GM21528 (cell line): ENCODE results near the gene RNF187.
"Not testable (repeated sequence)": the region's sequence is repeated elsewhere in the genome, so short reads cannot be mapped to it uniquely, and the experiment has no call there.

Experiments used
- ATAC-seq: cut with Tn5 transposase; IDR thresholded peaks from one replicate; pipeline ENCODE4 v1.9.1; 2021; ENCODE audit warnings: mild to moderate bottlenecking, moderate library complexity; ENCODE audit not compliant: unreplicated experiment, low FRiP score

Gene RNF187

DNA sequence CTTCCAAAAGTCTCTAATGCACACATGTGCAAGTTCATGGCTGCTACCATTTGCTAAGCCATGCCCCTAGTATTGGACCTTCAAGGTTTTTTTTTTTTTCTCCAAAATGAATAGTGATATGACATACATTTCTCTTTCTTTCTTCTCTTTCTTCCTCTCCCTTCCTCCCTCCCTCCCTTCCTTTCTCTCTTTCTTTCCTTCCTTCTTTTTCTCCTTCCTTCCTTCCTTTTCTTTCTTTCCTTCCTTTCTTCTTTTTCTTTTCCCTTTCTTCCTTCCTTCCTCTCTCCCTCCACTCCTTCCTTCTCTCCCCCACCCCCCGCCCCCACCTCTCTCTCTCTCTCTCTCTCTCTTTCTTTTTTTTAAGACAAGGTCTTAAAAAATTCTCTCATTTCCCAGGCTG is 3.4 kb upstream of the RNF187 start:
- ATAC-seq = no peak

DNA sequence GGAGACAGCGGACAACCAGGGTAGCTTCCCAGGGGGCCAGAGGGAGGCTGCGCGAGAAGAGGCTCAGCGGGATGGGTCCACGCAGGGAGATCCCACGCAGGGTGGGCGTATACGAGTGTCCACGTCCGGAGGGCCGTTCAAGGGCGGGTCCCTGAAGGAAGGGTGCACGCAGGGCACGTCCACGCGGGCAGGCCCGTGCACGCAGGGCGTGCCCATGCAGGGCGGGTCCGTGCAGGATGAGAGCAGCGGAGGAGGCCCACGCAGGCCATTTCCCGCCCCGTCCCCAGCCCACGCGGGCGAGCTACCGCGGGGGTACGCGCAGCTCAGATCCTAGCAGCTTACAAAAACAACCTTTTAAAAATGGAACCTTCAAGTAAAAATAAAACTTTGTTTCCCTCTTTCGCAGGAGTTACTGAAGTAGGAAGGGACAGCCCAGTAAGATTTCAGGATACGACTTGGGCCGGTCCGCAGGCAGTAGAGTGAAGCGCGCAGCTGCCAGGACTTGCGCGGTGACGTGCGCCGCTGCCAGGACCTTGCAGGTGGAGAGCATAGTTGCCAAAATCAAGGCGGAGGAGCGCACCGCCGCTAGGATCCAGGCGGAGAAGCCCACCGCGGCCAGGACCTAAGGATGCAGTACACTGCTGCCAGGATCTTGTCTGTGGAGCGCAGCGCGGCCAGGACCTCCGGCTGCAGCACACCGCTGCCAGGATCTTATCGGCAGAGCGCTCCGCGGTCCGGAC is 416 bp upstream of the RNF187 start:
- peak; percentile 69 for ATAC-seq

GRCh38 chr1:228488125-228488817 is 1.1 kb downstream of the RNF187 start:
- ATAC-seq = no peak

DNA sequence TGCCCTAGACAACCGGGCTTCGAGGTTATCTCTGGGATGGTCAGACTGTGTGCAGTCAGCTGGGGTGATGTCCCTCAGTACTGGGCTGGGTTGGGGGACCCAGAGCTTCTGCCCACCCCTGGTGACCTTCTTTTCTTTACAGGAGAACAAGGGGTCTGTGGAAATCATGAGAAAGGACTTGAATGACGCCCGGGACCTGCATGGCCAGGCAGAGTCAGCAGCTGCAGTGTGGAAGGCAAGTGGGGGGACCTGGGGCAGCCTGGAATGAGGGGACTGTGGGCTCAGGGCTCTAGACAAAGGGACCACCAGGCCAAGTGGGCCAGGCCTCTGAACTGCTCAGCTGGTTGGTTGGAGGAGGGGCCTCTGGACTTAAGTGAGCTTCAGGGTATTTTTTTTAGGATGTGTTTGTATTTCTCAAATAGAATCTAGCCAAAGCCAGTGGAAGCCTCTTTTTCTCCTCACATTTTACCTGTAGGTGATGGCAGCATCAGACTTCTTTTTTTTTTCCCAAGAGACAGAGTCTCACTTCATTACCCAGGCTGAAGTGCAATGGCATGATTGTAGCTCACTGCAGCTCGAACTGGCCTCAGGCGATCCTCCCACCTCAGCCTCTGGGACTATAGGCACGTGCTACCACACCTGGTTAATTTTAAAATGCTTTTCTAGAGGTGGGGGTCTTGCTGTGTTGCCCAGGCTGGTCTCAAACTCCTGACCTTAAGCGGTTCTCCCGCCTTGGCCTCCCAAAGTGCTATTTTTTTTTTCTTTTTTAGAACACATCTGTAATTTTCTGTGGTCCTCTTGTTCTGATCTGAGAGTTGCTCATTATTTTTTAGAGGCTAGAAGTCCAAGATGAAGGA is 1.9 kb downstream of the RNF187 start:
- no peak for ATAC-seq

DNA sequence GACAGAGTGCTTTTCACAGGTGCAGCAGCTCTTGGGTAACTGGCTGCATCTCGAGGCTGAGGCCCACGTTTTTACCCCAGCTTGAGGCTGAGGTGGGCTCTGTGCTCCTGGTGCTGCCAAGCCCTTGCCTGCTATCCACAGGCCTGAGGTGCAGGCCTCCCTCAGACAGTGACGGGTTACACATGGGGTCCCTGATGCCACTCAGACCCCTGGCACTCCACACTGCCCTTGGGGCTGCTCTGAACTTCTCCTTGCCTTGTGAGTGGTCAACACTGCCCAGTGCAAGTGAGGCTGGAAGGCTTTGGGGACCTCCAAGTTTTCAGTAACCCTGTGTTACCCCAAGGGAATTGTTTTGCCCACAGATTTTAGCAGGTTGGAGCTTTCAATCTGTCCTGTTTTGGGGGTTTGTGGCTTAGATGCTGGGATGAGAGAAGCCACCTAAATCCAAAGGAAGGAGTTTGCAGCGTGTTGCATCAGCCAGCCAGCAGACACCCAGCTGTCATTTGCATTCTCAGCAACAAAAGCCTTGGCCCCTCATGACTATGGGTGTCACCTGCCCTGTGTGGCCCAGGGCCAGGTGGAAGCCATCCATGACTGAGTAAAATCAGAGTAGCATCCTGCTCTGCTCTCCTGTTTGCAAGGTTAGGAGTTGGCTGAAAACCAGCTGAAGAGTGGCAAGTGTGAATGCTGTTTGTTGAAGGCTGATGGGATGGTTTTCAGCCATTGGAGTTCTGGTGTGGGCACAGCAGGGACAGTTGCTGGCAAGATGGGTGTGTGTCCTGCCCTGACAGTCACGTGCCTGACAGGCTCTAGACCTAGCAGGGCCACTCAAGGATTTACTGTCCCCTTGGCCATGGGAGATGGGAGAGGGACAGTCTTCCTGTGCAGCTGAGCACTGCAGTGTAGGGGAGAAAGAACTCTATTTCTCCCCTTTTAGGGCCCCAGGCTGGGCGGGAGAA is 3.2 kb downstream of the RNF187 start:
- ATAC-seq = no peak

- ATAC-seq = no peak
Measured at GRCh38 chr1:228493141-228494043, 6.2 kb downstream of the RNF187 start.

GRCh38 chr1:228494044-228494353 is 6.8 kb downstream of the RNF187 start:
- ATAC-seq = no peak

DNA sequence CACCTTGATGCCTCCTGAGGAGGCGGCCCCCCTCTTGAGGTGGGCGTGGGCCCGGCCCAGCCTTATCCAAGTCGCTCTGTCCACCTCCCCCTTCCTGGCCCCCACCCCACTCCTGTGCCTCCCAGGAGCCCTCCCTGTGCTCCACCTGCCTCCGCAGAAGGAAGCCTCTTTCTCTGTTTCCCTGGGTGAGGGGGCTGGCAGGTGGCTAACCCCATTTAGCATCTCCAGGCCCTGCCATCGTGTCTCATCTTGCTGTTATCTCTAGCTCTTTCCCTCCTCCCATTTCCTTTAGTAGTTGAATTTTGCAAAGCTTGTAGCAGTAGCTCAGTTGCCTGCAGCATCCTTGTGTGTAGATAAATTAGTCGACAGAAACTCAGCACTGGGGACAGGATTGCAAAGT is 7.2 kb downstream of the RNF187 start:
- no peak for ATAC-seq

DNA sequence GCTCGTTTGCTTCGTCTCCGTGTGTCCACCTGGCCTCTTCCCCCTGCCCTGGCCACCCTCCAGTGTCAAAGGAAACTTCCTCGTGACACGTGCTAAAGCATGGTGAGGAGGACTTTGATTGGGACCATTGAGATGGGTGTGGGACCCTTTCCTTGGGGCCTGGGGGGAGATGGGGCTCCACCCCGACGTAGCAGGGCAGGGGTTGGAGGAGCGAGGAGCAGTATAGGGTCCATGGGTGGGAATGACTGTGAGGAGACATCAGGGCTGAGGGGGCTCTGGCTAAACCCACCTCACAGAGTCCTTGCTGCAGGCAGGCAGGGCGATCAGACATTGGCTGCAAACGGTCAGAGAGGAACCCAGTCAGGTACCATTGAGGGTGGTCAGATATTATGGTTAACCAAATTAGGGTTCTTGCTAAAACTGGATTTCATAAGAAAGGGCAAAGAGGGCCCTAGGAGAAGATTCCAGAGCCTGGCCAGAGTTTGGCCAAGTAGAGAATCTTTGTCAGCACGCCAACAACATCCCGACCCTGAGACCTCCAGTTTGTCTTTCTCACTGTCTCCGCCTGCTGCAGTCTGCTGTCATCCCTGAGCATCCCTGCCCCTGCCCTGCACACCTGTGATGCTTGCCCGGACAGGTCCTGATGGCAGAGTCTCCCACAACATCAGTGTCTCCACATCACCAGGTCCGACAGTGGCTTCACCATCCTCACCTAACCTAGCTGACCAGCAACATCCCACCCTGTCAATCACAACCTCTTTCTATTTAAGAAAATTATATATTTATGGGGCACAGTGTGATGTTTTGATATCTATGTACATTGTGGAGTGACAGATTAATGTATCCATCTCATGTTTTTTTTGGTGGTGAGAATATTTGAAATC is 8.0 kb downstream of the RNF187 start:
- no peak for ATAC-seq

DNA sequence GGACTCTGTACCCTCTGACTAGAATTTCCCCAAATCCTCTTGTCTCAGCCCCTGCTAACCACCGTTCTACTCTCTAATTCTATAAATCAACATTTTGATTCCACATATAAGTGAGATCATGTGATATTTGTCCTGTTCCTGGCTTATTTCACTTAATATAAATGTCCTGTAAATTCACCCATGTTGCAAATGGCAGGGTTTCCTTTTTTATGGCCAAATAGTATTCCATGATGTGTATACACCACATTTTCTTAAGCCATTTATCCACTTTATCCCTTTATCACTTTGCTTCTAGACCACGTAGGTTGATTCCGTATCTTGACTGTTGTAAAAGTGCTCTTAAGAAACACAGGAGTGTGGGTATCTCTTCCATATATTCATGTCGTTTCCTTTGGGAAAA is 8.9 kb downstream of the RNF187 start:
- ATAC-seq = no peak

- no peak for ATAC-seq
Measured at GRCh38 chr1:228496494-228496893, 9.3 kb downstream of the RNF187 start.

- no peak for ATAC-seq
Measured at GRCh38 chr1:228497206-228497605, 10.0 kb downstream of the RNF187 start.

GRCh38 chr1:228497817-228498216 is 10.6 kb downstream of the RNF187 start:
- no peak for ATAC-seq

DNA sequence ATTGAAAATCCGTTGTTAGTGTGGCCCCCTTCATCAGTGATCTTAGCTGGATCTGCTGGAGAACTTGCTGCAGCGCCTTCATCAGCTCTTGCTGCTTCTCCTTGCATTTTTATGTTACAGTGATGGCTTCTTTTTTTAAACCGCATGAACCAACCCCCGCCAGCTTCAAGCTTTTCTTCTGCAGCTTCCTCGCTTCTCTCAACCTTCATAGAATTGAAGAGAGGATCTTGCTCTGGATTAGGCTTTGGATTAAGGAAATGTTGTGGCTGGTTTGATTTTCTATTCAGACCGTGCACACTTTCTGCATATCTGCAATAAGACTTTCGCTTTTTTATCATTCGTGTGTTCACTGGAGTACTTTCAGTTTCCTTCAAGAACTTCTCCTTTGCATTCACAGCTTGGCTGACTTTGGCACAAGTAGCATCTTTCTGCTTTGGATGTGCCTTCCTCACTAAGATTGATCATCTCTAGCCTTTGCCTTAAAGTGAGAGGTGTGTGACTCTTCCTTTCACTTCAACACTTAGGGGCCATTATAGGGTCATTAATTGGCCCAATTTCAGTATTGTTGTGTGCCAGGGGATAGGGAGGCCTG is 13.1 kb downstream of the RNF187 start:
- no peak for ATAC-seq

GRCh38 chr1:228500901-228501871 is 14.0 kb downstream of the RNF187 start:
- ATAC-seq = peak; percentile 91

DNA sequence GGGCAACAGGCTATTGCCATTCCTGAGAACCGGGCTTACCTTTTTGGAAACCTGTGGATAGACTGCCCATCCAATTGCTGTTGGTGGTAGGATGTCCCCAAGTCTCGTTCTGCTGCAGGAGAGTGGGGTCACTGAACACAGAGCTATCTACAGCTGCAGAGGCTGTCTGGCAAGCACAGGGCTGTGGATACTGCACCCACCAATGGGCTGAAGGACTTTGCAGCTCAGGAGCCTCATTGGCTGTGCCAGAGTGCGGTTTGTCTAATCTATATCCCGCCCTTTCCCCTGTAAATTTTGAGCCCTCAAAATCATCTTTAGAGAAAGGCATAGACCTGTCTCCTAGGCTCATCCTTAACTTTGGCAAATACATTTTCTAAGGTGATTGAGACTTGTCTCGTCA is 15.3 kb downstream of the RNF187 start:
- no peak for ATAC-seq

DNA sequence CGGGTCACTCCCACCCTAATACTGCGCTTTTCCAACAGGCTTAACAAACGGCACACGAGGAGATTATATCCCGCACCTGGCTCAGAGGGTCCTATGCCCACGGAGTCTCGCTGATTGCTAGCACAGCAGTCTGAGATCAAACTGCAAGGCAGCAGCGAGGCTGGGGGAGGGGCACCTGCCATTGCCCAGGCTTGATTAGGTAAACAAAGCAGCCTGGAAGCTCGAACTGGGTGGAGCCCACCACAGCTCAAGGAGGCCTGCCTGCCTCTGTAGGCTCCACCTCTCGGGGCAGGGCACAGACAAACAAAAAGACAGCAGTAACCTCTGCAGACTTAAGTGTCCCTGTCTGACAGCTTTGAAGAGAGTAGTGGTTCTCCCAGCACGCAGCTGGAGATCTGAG is 18.8 kb downstream of the RNF187 start:
- ATAC-seq = not testable (repeated sequence)
